HCT116 (cell line): ENCODE results near the gene TMEM235. TPM values are rescaled to one million over a fixed set of nuclear protein-coding genes. Genes with fewer than 3 reads are reported as not detected.

Source experiments
- ATAC-seq: fragments of 200-7000 bp; cut with Tn5 transposase; 2 replicates; pipeline ENCODE4 v1.9.1; 2020; ENCODE audit warnings: mild to moderate bottlenecking, moderate library complexity
- BruUV-seq: library from RNA; stranded (reverse); fragments of 400-500 nt; replicated peaks from 2 replicates; lab custom pipeline; 2021; lab: Mats Ljungman, UMichigan
- CTCF ChIA-PET: fragments of 300-600 bp; sonication (Branson Sonifier 250); formaldehyde crosslinking; loops from one replicate; lab custom pipeline; 2021; ENCODE audit warnings: antibody characterized with exemption; lab: Charles Lee
- POLR2A ChIA-PET: fragments of 300-600, 350-600 bp; sonication (Branson Sonifier 250); formaldehyde crosslinking; loops from one replicate; lab custom pipeline; 2021; ENCODE audit warnings: antibody characterized with exemption; lab: Charles Lee
- RAD21 ChIA-PET, 2 experiments: fragments of 300-600 bp; sonication (Branson Sonifier 250); formaldehyde crosslinking; loops; one replicate each; lab custom pipeline; 2023; ENCODE audit warnings: low total read pairs in 2 of 2; ENCODE audit not compliant: uncharacterized antibody in 2 of 2, unreplicated experiment in 2 of 2, low non-redundant PET in 1 of 2; lab: Charles Lee
- DNase-seq: peaks from one replicate; pipeline ENCODE4 v3.0.0-alpha.2; 2010; ENCODE audit warnings: low read depth, low spot score
- H2AFZ ChIP-seq: fragments of 200-600 bp; shearing (Covaris generic), sonication (generic); 2 replicates; pipeline ENCODE4 v1.6.1; 2017; ENCODE audit warnings: low read depth, mixed run types, mixed read lengths, antibody characterized with exemption, low read length; ENCODE audit not compliant: poor library complexity, severe bottlenecking
- H3K27ac ChIP-seq: 2 replicates; pipeline ENCODE4 v1.5.1; 2012; ENCODE audit warnings: low read depth, low read length
- H3K27me3 ChIP-seq: fragments of 200-600 bp; sonication (generic); 2 replicates; pipeline ENCODE4 v1.6.1; 2016; ENCODE audit warnings: mixed run types, low read length, mixed read lengths; ENCODE audit not compliant: insufficient read depth
- H3K36me3 ChIP-seq, 2 experiments: fragments of 200-500 bp in 1 of 2; fragments of 200-600 bp in 1 of 2; sonication (Bioruptor generic) in 1 of 2; sonication (generic) in 1 of 2; 2 replicates each; pipeline versions ENCODE4 v1.5.1 to v1.6.1; 2014 to 2016; ENCODE audit warnings: low read length in 2 of 2, inconsistent platforms in 1 of 2, mixed read lengths in 1 of 2, mixed run types in 1 of 2; ENCODE audit not compliant: insufficient read depth in 2 of 2, control insufficient read depth in 1 of 2
- H3K4me1 ChIP-seq, 2 experiments: fragments of 200-600 bp in 1 of 2; sonication (generic) in 1 of 2; 2 replicates each; pipeline versions ENCODE4 v1.5.1 to v1.6.1; 2012 to 2017; ENCODE audit warnings: low read length in 2 of 2, inconsistent platforms in 1 of 2, mild to moderate bottlenecking in 1 of 2, mixed read lengths in 1 of 2, mixed run types in 1 of 2, moderate library complexity in 1 of 2; ENCODE audit not compliant: insufficient read depth in 2 of 2, control insufficient read depth in 1 of 2
- H3K4me2 ChIP-seq: fragments of 200-600 bp; sonication (generic); 2 replicates; pipeline ENCODE4 v1.6.1; 2017; ENCODE audit warnings: mixed run types, low read length, mixed read lengths
- H3K4me3 ChIP-seq, 2 experiments: fragments of 200-600 bp in 1 of 2; sonication (generic) in 1 of 2; replicated peaks in 1 of 2; 2 replicates each; pipeline ENCODE4 v1.5.1; 2011 to 2016; ENCODE audit warnings: low read length in 2 of 2, control low read depth in 1 of 2, low read depth in 1 of 2, mild to moderate bottlenecking in 1 of 2, mixed read lengths in 1 of 2, mixed run types in 1 of 2
- H3K79me2 ChIP-seq: fragments of 200-600 bp; sonication (generic); 2 replicates; pipeline ENCODE4 v1.6.1; 2017; ENCODE audit warnings: mild to moderate bottlenecking, mixed run types, low read length, moderate library complexity, mixed read lengths; ENCODE audit not compliant: insufficient read depth
- H3K9ac ChIP-seq: fragments of 200-600 bp; sonication (generic); 2 replicates; pipeline ENCODE4 v1.6.1; 2016; ENCODE audit warnings: low read length, mixed read lengths
- H3K9me2 ChIP-seq: fragments of 200-600 bp; sonication (generic), shearing (Covaris generic); 2 replicates; pipeline ENCODE4 v1.6.1; 2017; ENCODE audit warnings: mixed run types, mild to moderate bottlenecking, moderate library complexity; ENCODE audit not compliant: insufficient read depth
- H3K9me3 ChIP-seq, 2 experiments: fragments of 200-500 bp in 1 of 2; fragments of 200-600 bp in 1 of 2; sonication (Bioruptor generic) in 1 of 2; sonication (generic) in 1 of 2; 2 replicates each; pipeline ENCODE4 v1.6.1; 2014 to 2017; ENCODE audit warnings: low read length in 2 of 2, mixed read lengths in 2 of 2, inconsistent platforms in 1 of 2, low read depth in 1 of 2, mild to moderate bottlenecking in 1 of 2, mixed run types in 1 of 2, moderate library complexity in 1 of 2; ENCODE audit not compliant: control insufficient read depth in 1 of 2, insufficient read depth in 1 of 2
- H4K20me1 ChIP-seq: fragments of 200-600 bp; sonication (generic), shearing (Covaris generic); 2 replicates; pipeline ENCODE4 v1.6.1; 2017; ENCODE audit warnings: mixed run types, mild to moderate bottlenecking, moderate library complexity; ENCODE audit not compliant: insufficient read depth
- CEBPB ChIP-seq: IDR thresholded peaks from 2 replicates; pipeline ENCODE4 v1.6.1; 2012; ENCODE audit warnings: low read depth
- JUND ChIP-seq: IDR thresholded peaks from 2 replicates; pipeline ENCODE4 v1.6.1; 2012
- POLR2A ChIP-seq: IDR thresholded peaks from 2 replicates; pipeline ENCODE4 v1.7.0; 2011; ENCODE audit warnings: borderline replicate concordance; ENCODE audit not compliant: insufficient read depth, insufficient read length; ENCODE audit errors: extremely low read depth
- RAD21 ChIP-seq: IDR thresholded peaks from 2 replicates; pipeline ENCODE4 v1.6.1; 2012; ENCODE audit warnings: low read depth, mild to moderate bottlenecking
- SIN3A ChIP-seq: IDR thresholded peaks from 2 replicates; pipeline ENCODE4 v1.6.1; 2012; ENCODE audit warnings: low read depth
- SP1 ChIP-seq: IDR thresholded peaks from 2 replicates; pipeline ENCODE4 v1.6.1; 2012; ENCODE audit warnings: low read depth
- TCF7L2 ChIP-seq: IDR thresholded peaks from 2 replicates; pipeline ENCODE4 v1.7.0; 2011; ENCODE audit warnings: borderline replicate concordance, inconsistent platforms; ENCODE audit not compliant: insufficient read depth, insufficient read length; ENCODE audit errors: extremely low read depth
- ZNF274 ChIP-seq: fragments of 200-500 bp; sonication (Bioruptor generic); IDR thresholded peaks from 2 replicates; pipeline ENCODE4 v1.6.1; 2014; ENCODE audit warnings: mild to moderate bottlenecking, low read depth, low read length, inconsistent platforms
- intact Hi-C: fragments of 100-400 bp; cut with micrococcal nuclease; formaldehyde crosslinking; loops from 2 replicates; pipeline ENCODE4 v1.10.0; 2022
- total RNA-seq: library from RNA; stranded (reverse); gene quantifications from one replicate; pipeline ENCODE4 v1.2.1, GENCODE V29; 2021; ENCODE audit not compliant: unreplicated experiment
- TF ChIP-seq, protein P1 (sequence below): IDR thresholded peaks from 2 replicates; pipeline ENCODE4 v1.6.1; 2012
- TF ChIP-seq, protein P2 (sequence below): IDR thresholded peaks from 2 replicates; pipeline ENCODE4 v1.6.1; 2012
- TF ChIP-seq, protein P3 (sequence below), 3 experiments: fragments of 200-600 bp in 1 of 3; sonication (generic) in 1 of 3; IDR thresholded peaks in 2 of 3; conservative IDR thresholded peaks in 1 of 3; 2 replicates each; pipeline ENCODE4 v1.5.1; 2012 to 2017; ENCODE audit warnings: low read depth in 2 of 3, low read length in 2 of 3, antibody characterized with exemption in 1 of 3, borderline replicate concordance in 1 of 3, control low read depth in 1 of 3, mild to moderate bottlenecking in 1 of 3, mixed read lengths in 1 of 3, mixed run types in 1 of 3, moderate library complexity in 1 of 3; ENCODE audit not compliant: insufficient read depth in 1 of 3

TMEM235 gene
- total RNA-seq, 1 experiment from 2014 or later = not detected

DNA sequence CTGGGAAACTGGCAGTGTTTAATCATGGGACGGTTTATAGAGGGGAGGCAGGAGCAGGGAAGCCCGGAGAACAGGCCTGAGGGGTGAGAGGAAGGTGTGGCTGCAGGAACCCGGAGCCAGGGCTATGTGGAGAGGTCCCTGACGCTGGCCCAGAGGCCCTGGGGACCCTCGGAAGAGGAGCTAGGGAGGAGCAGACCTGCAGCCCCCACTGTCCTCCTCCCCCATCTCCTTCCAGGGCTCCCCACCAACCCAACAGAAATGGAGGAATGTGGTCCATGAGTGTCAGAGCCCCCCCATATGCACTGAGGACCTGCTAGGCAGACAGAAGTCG, 20.3 kb downstream of the TMEM235 start:
- ChIA-PET CTCF (interaction anchor here (0.6 to 3.0 kb wide), 38 partner anchors 7 to 709 kb away, joined by 3 to 61 read pairs (median 6); partner anchors contain the start of gene TMC8), RAD21 (interaction anchor here (0.6 to 2.3 kb wide), 11 partner anchors 63 to 232 kb away, joined by 3 to 12 read pairs (median 5); partner anchors contain the start of gene TMC8 (in 1 of the 2)), POLR2A (interaction anchor here (0.6 to 1.3 kb wide), 5 partner anchors 25 to 167 kb away, joined by 3 to 6 read pairs (median 3); partner anchors contain the start of genes AFMID and TK1)
- Histone ChIP-seq H3K4me1 (peaks cover 5 to 14% of the 10 kb centered on the region in 2 experiments), H4K20me1 (no peaks in the 10 kb centered on the region), H3K79me2 (no peaks in the 10 kb centered on the region), H3K9me2 (no peaks in the 10 kb centered on the region), H3K9ac (no peak overlapping the region), H3K27me3 (no peaks in the 10 kb centered on the region), H3K36me3 (no peaks in the 10 kb centered on the region), H3K4me3 (no peak overlapping the region), H3K27ac (peak overlapping the region; percentile 24; the same call in 1 of the 2 replicates), H3K4me2 (peak overlapping the region; percentile 79), H3K9me3 (no peaks in the 10 kb centered on the region), H2AFZ (no peak overlapping the region)
- ATAC-seq (no peak), DNase-seq (no peak)
- intact Hi-C loops = loop anchor here (1.0 to 5.0 kb wide), 5 partner anchors 109 to 171 kb away; partner anchors contain the start of genes SOCS3 and TMC6
- TF ChIP-seq, protein P1, sequence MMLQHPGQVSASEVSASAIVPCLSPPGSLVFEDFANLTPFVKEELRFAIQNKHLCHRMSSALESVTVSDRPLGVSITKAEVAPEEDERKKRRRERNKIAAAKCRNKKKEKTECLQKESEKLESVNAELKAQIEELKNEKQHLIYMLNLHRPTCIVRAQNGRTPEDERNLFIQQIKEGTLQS = no peak
- BruUV-seq = no TSS peak

DNA sequence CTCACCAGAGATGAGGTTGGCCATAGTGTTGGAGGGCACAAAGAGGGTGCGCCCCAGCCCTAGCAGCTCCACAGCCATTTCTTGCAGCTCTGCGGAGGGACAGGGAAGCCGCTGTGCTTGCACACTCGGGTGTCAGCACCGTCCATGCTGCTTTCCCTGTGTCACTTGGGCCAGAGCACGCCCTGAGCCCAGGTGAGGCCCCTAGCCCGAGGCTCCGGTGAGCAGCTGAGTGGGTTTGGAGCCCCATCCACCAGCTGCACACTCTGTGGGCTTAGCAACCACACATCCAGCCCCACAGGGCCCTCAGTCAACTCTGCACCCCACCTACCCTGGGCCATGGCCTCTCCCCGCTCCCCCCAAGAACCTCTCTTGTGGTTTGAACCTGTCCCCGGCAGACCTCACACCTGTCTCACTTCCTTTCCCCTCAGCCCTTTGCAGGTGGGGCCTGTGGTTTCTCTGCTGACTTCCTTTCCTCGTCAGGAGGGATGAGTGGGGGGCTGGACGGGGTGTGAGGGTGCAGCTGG, 20.7 kb downstream of the TMEM235 start:
- CTCF ChIA-PET = interaction anchor here (1.3 to 3.0 kb wide), 10 partner anchors 7 to 193 kb away, joined by 3 to 61 read pairs (median 6); partner anchors contain the start of gene TMC8
- no peaks in the 10 kb centered on the region for H3K9me3 ChIP-seq
- RAD21 ChIA-PET = interaction anchor here in 1 of 2 experiments (2.3 kb wide), 1 partner anchor 170 kb away, joined by 12 read pairs; no protein-coding TSS in a partner anchor
- POLR2A ChIA-PET = no interaction called here
- BruUV-seq = no TSS peak
- no peak overlapping the region for H3K4me2 ChIP-seq
- H3K36me3 ChIP-seq = no peaks in the 10 kb centered on the region
- peaks cover 5 to 14% of the 10 kb centered on the region in 2 experiments for H3K4me1 ChIP-seq
- intact Hi-C loops = loop anchor here (5.0 kb wide), 1 partner anchor 125 kb away; the partner anchor contains the start of gene TMC6
- no peaks in the 10 kb centered on the region for H3K27me3 ChIP-seq
- no peak for DNase-seq
- H3K9ac ChIP-seq = no peak overlapping the region
- H3K9me2 ChIP-seq = no peaks in the 10 kb centered on the region
- TF ChIP-seq SIN3A = no peak
- no peak for TF ChIP-seq ZNF274
- TF ChIP-seq, protein P2, sequence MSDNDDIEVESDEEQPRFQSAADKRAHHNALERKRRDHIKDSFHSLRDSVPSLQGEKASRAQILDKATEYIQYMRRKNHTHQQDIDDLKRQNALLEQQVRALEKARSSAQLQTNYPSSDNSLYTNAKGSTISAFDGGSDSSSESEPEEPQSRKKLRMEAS = no peak
- no peak for TF ChIP-seq POLR2A
- no peak for TF ChIP-seq CEBPB
- TF ChIP-seq, protein P3, sequence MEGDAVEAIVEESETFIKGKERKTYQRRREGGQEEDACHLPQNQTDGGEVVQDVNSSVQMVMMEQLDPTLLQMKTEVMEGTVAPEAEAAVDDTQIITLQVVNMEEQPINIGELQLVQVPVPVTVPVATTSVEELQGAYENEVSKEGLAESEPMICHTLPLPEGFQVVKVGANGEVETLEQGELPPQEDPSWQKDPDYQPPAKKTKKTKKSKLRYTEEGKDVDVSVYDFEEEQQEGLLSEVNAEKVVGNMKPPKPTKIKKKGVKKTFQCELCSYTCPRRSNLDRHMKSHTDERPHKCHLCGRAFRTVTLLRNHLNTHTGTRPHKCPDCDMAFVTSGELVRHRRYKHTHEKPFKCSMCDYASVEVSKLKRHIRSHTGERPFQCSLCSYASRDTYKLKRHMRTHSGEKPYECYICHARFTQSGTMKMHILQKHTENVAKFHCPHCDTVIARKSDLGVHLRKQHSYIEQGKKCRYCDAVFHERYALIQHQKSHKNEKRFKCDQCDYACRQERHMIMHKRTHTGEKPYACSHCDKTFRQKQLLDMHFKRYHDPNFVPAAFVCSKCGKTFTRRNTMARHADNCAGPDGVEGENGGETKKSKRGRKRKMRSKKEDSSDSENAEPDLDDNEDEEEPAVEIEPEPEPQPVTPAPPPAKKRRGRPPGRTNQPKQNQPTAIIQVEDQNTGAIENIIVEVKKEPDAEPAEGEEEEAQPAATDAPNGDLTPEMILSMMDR (IDR thresholded peaks at IDR 0.05 in 2 of 3, conservative IDR thresholded peaks at IDR 0.05 in 1 of 3; ENCODE audit: borderline replicate concordance in 1 of 3, insufficient read depth in 1 of 3, low read depth in 2 of 3, low read length in 2 of 3) = no peak
- no peak for TF ChIP-seq TCF7L2
- no peak for TF ChIP-seq JUND
- TF ChIP-seq SP1 = no peak
- no peak for TF ChIP-seq RAD21
- no peak overlapping the region for H3K27ac ChIP-seq
- H2AFZ ChIP-seq = no peak overlapping the region
- H4K20me1 ChIP-seq = no peaks in the 10 kb centered on the region
- H3K4me3 ChIP-seq = no peak overlapping the region
- no peaks in the 10 kb centered on the region for H3K79me2 ChIP-seq
- ATAC-seq = no peak
